CD4-positive, alpha-beta memory T cell (primary cell): Measurements from ENCODE around the gene ART4. TPM values are rescaled to one million over a fixed set of nuclear protein-coding genes. Genes with fewer than 3 reads are reported as not detected.

Source experiments
- CTCF ChIA-PET: fragments of 350-600 bp; sonication (Branson Sonifier 250); formaldehyde crosslinking; loops from one replicate; lab custom pipeline; 2021; ENCODE audit warnings: inconsistent platforms; ENCODE audit not compliant: partially characterized antibody; lab: Charles Lee
- POLR2A ChIA-PET: fragments of 350-600 bp; sonication (Branson Sonifier 250); formaldehyde crosslinking; loops from one replicate; lab custom pipeline; 2021; ENCODE audit not compliant: partially characterized antibody; lab: Charles Lee
- DNase-seq, 5 donors: peaks; one replicate each; pipeline versions ENCODE4 v3.0.0 to v3.0.0-alpha.2; 2020 to 2022; ENCODE audit warnings: mixed read lengths in 1 of 5
- H3K27ac ChIP-seq: one replicate; pipeline ENCODE4 v1.7.0; 2013; ENCODE audit warnings: low read depth, low read length
- H3K27me3 ChIP-seq: 2 replicates; pipeline ENCODE4 v1.7.0; 2013; ENCODE audit warnings: mild to moderate bottlenecking, low read length, moderate library complexity; ENCODE audit not compliant: insufficient read depth
- H3K36me3 ChIP-seq: 2 replicates; pipeline ENCODE4 v1.7.0; 2013; ENCODE audit warnings: mild to moderate bottlenecking, low read length, moderate library complexity; ENCODE audit not compliant: insufficient read depth
- H3K4me1 ChIP-seq: 2 replicates; pipeline ENCODE4 v1.7.0; 2013; ENCODE audit warnings: mild to moderate bottlenecking, low read length, moderate library complexity; ENCODE audit not compliant: insufficient read depth
- H3K4me3 ChIP-seq, 2 donors: one replicate each; pipeline ENCODE4 v1.7.0; 2013; ENCODE audit warnings: low read length in 2 of 2, mild to moderate bottlenecking in 1 of 2
- H3K9me3 ChIP-seq, 2 donors: one replicate each; pipeline ENCODE4 v1.7.0; 2013; ENCODE audit warnings: low read length in 2 of 2, control low read depth in 1 of 2; ENCODE audit not compliant: control insufficient read depth in 1 of 2
- H3K27ac Mint-ChIP-seq, 7 donors: one replicate each; pipeline ENCODE4 v1.8.0; 2020 to 2021; ENCODE audit warnings: mixed read lengths in 7 of 7, mild to moderate bottlenecking in 6 of 7, inconsistent platforms in 3 of 7, moderate library complexity in 3 of 7
- H3K27me3 Mint-ChIP-seq, 2 donors: one replicate each; pipeline ENCODE4 v1.8.0; 2020 to 2021; ENCODE audit warnings: mixed read lengths in 2 of 2
- H3K36me3 Mint-ChIP-seq, 2 donors: one replicate each; pipeline ENCODE4 v1.8.0; 2020 to 2021; ENCODE audit warnings: mixed read lengths in 2 of 2, inconsistent platforms in 1 of 2, mild to moderate bottlenecking in 1 of 2
- H3K4me1 Mint-ChIP-seq, 4 donors: one replicate each; pipeline ENCODE4 v1.8.0; 2020 to 2021; ENCODE audit warnings: mixed read lengths in 4 of 4, mild to moderate bottlenecking in 1 of 4
- H3K4me3 Mint-ChIP-seq, 8 donors: one replicate each; pipeline ENCODE4 v1.8.0; 2020 to 2021; ENCODE audit warnings: mixed read lengths in 8 of 8, mild to moderate bottlenecking in 7 of 8, moderate library complexity in 6 of 8, inconsistent platforms in 3 of 8
- H3K9me3 Mint-ChIP-seq, 8 donors: one replicate each; pipeline ENCODE4 v1.8.0; 2020 to 2021; ENCODE audit warnings: mixed read lengths in 8 of 8, mild to moderate bottlenecking in 5 of 8, inconsistent platforms in 3 of 8, moderate library complexity in 1 of 8
- intact Hi-C: fragments of 100-400 bp; cut with micrococcal nuclease; formaldehyde crosslinking; loops from one replicate; pipeline ENCODE4 v1.15.1; 2023
- polyA plus RNA-seq, 2 donors: library from polyadenylated mRNA; unstranded; fragments of 300-500 nt; fragmentation: Illumina TruSeq; gene quantifications; one replicate each; pipeline ENCODE4 v1.2.3, GENCODE V29; 2021
- total RNA-seq, 2 experiments: library from RNA; stranded (reverse); gene quantifications; one replicate each; pipeline ENCODE4 v1.2.3, GENCODE V29; 2021

Gene ART4
- total and polyA plus RNA-seq, 4 experiments from 2014 or later, result not detected

DNA sequence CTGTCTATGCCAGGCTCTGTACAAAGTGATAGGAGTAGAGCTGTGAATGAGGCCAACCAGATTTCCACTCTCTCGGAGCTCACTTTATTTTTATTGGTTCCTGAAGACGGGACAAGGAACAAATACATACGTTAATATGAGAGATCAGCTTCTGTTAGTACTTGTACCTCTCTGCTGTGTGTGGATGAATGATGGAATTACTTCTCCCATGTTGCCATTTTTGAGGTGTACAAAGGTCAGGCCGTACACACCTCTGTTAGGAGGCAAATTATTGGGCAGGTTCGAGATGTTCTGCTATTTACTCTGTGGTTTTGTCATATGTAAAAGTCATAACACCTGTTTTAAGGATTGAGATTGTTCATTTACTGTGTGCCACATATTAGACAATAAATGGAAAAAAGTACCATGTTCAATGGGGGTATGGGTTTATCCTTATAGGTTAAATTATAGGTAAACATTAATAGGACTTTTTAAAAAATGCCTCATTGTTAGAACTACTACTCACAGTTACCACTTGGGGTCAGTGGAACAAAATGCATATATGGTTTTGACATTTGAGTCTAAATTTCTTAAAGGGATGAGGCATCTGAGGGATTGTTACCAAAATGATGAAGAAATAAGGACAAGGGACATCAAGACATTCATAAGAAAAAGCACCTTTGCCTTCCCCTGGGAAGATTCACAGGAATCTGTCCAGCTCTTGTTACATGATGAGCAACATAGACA, 66.9 kb downstream of the ART4 start:
- H3K27ac ChIP-seq, result no peak overlapping the region
- peak overlapping the region in 3 of 7 donors; percentile 34 to 100 (median 97) for H3K27ac Mint-ChIP-seq

DNA sequence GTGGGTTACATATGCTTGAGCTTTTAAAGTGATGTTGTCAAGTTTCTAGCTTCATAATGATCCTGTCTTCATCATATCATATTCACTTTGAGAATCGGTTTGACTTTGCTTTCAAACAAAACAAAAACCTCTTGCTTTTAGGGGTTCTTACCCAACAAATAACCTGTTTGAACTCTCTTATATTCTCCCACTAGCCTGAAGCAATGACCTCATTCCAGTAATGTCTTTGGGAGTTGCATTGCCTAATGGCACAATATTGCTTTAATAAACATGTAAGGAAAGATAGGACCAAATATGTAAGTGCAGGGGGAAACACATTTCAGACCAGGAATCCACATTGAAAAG, 67.7 kb downstream of the ART4 start:
- H3K9me3 Mint-ChIP-seq, result peaks cover 0 to 8% (median 0%) of the 10 kb centered on the region in 8 donors
- Histone ChIP-seq H3K9me3 (no peaks in the 10 kb centered on the region), H3K4me1 (peaks cover 38% of the 10 kb centered on the region), H3K36me3 (no peaks in the 10 kb centered on the region), H3K4me3 (peak overlapping the region in 1 of 2 donors; percentile 87), H3K27ac (peak overlapping the region; percentile 73), H3K27me3 (no peaks in the 10 kb centered on the region)
- intact Hi-C loops, result loop anchor here (1.0 to 2.0 kb wide), 3 partner anchors 10 to 221 kb away; no protein-coding TSS in a partner anchor
- H3K36me3 Mint-ChIP-seq, result peaks cover 0 to 25% of the 10 kb centered on the region in 2 donors
- H3K27ac Mint-ChIP-seq, result peak overlapping the region; percentile 97 to 100 (median 99)
- peak overlapping the region; percentile 96 to 99 (median 99) for H3K4me3 Mint-ChIP-seq
- H3K4me1 Mint-ChIP-seq, result peaks cover 28 to 58% (median 41%) of the 10 kb centered on the region in 4 donors
- no peak for DNase-seq
- POLR2A ChIA-PET, result interaction anchor here (0.8 to 8.5 kb wide), 11 partner anchors 8 to 410 kb away, joined by 3 to 376 read pairs (median 4); partner anchors contain the start of genes ARHGDIB, ATF7IP, C12orf60 and WBP11
- CTCF ChIA-PET, result interaction anchor here (1.2 to 3.3 kb wide), 10 partner anchors 9 to 445 kb away, joined by 3 to 14 read pairs (median 4); partner anchors contain the start of genes ATF7IP, C12orf60, ERP27 and RERG
- no peaks in the 10 kb centered on the region for H3K27me3 Mint-ChIP-seq

More for the DNA sequence above, 66.9 kb downstream of the ART4 start:
- Mint-ChIP-seq H3K4me3 (peak overlapping the region in 6 of 8 donors; percentile 11 to 99 (median 98)), H3K36me3 (peaks cover 0 to 19% of the 10 kb centered on the region in 2 donors), H3K27me3 (no peaks in the 10 kb centered on the region), H3K9me3 (peaks cover 0 to 3% (median 0%) of the 10 kb centered on the region in 8 donors), H3K4me1 (peaks cover 29 to 52% (median 40%) of the 10 kb centered on the region in 4 donors)
- H3K9me3 ChIP-seq, result no peaks in the 10 kb centered on the region
- ChIA-PET CTCF (interaction anchor here (1.2 to 3.3 kb wide), 8 partner anchors 8 to 445 kb away, joined by 3 to 14 read pairs (median 5); partner anchors contain the start of genes C12orf60, ERP27, RERG and WBP11), POLR2A (interaction anchor here (2.8 to 8.5 kb wide), 4 partner anchors 8 to 185 kb away, joined by 23 to 376 read pairs (median 145); partner anchors contain the start of genes ARHGDIB, C12orf60 and WBP11)
- peaks cover 38% of the 10 kb centered on the region for H3K4me1 ChIP-seq
- DNase-seq, result no peak
- H3K4me3 ChIP-seq, result no peak overlapping the region
- no peaks in the 10 kb centered on the region for H3K36me3 ChIP-seq
- no peaks in the 10 kb centered on the region for H3K27me3 ChIP-seq
- intact Hi-C loops, result no loop called here

Other genes starting within 250 kb of the ART4 start
- gene GUCY2C, start 146.9 kb downstream of the ART4 start, total RNA-seq, result not detected
- not detected for gene GUCY2C, start 146.9 kb downstream of the ART4 start, polyA plus RNA-seq
- 10 to 100 TPM; 83.7 to 83.8 TPM for gene WBP11, start 40.0 kb downstream of the ART4 start, total RNA-seq
- gene WBP11, start 40.0 kb downstream of the ART4 start, polyA plus RNA-seq, result 10 to 100 TPM; 45.8 to 78.0 TPM
- 1 to 10 TPM; 1.3 to 1.4 TPM for gene C12orf60, start 39.9 kb downstream of the ART4 start, total RNA-seq
- 1 to 10 TPM in 1 of 2 donors, under 1 TPM in 1; 0.45 to 2.0 TPM for gene C12orf60, start 39.9 kb downstream of the ART4 start, polyA plus RNA-seq
- not detected for gene SMCO3, start 29.3 kb downstream of the ART4 start, total RNA-seq
- gene SMCO3, start 29.3 kb downstream of the ART4 start, polyA plus RNA-seq, result under 1 TPM; 0.08 to 0.31 TPM
- gene MGP, start 42.3 kb upstream of the ART4 start, total RNA-seq, result under 1 TPM in 1 of 2 experiments, not detected in 1; 0.49 TPM
- not detected for gene MGP, start 42.3 kb upstream of the ART4 start, polyA plus RNA-seq
- gene ERP27, start 95.0 kb upstream of the ART4 start, total RNA-seq, result 10 to 100 TPM in 1 of 2 experiments, 1 to 10 TPM in 1; 9.3 to 11.5 TPM
- 1 to 10 TPM; 3.4 to 4.5 TPM for gene ERP27, start 95.0 kb upstream of the ART4 start, polyA plus RNA-seq
- 100 to 1,000 TPM; 717 to 768 TPM for gene ARHGDIB, start 118.1 kb upstream of the ART4 start, total RNA-seq
- gene ARHGDIB, start 118.1 kb upstream of the ART4 start, polyA plus RNA-seq, result 1,000 to 10,000 TPM; 2,962 to 4,406 TPM
- not detected for gene PDE6H, start 129.5 kb upstream of the ART4 start, total RNA-seq
- gene PDE6H, start 129.5 kb upstream of the ART4 start, polyA plus RNA-seq, result not detected